HepG2 (cell line): Measurements from ENCODE around the gene ZKSCAN3. TPM values are rescaled to one million over a fixed set of nuclear protein-coding genes. Genes with fewer than 3 reads are reported as not detected.

Experiments used
- ATRX ChIP-seq: sonication (generic); formaldehyde crosslinking; IDR thresholded peaks from 2 replicates; pipeline ENCODE4 v1.4.0; 2020; ENCODE audit warnings: missing genetic modification reagents, borderline replicate concordance
- CERS6 ChIP-seq: sonication (generic); formaldehyde crosslinking; IDR thresholded peaks from 2 replicates; pipeline ENCODE4 v1.5.0; 2020; ENCODE audit warnings: missing genetic modification reagents
- FOXM1 ChIP-seq: sonication (generic); formaldehyde crosslinking; IDR thresholded peaks from 2 replicates; pipeline ENCODE4 v1.5.0; 2020; ENCODE audit warnings: missing genetic modification reagents
- GATAD1 ChIP-seq: IDR thresholded peaks from 2 replicates; pipeline ENCODE4 v1.6.1; 2016; ENCODE audit warnings: missing genetic modification reagents, missing compliant biosample characterization
- KLF15 ChIP-seq: sonication (generic); formaldehyde crosslinking; IDR thresholded peaks from 2 replicates; pipeline ENCODE4 v1.8.1; 2023; ENCODE audit warnings: borderline replicate concordance, mild to moderate bottlenecking, inconsistent platforms, missing genetic modification reagents, mixed read lengths
- MIER2 ChIP-seq: IDR thresholded peaks from 2 replicates; pipeline ENCODE4 v1.6.1; 2016; ENCODE audit warnings: missing biosample characterization, missing genetic modification reagents
- MTERF4 ChIP-seq: sonication (generic); formaldehyde crosslinking; IDR thresholded peaks from 2 replicates; pipeline ENCODE4 v1.8.0; 2023; ENCODE audit warnings: mild to moderate bottlenecking, missing genetic modification reagents
- MXI1 ChIP-seq: IDR thresholded peaks from 3 replicates; pipeline ENCODE4 v1.6.1; 2012; ENCODE audit warnings: low read depth, low read length, inconsistent platforms, borderline replicate concordance
- NFYC ChIP-seq: IDR thresholded peaks from 2 replicates; pipeline ENCODE4 v1.6.1; 2016; ENCODE audit warnings: missing genetic modification reagents, missing compliant biosample characterization
- PHF5A ChIP-seq: IDR thresholded peaks from one replicate; pipeline ENCODE4 v1.6.1; 2018; ENCODE audit warnings: low read depth, missing genetic modification reagents; ENCODE audit not compliant: unreplicated experiment
- POLR2A ChIP-seq, 2 experiments: IDR thresholded peaks; 2 replicates each; pipeline ENCODE4 v1.6.1; 2011; ENCODE audit warnings: low read depth in 2 of 2, low read length in 2 of 2, mild to moderate bottlenecking in 1 of 2, moderate library complexity in 1 of 2; ENCODE audit not compliant: insufficient read depth in 1 of 2
- RBFOX2 ChIP-seq: fragments of 200-400 bp; formaldehyde crosslinking; IDR thresholded peaks from 2 replicates; pipeline ENCODE4 v1.6.1; 2017; ENCODE audit warnings: low read depth, mild to moderate bottlenecking, low read length
- SOX13 ChIP-seq, 3 experiments: fragments of 450-650 bp in 1 of 3; sonication (generic) in 1 of 3; formaldehyde crosslinking in 1 of 3; IDR thresholded peaks in 2 of 3; conservative IDR thresholded peaks in 1 of 3; 2 replicates each; pipeline versions ENCODE4 v1.5.0 to v1.6.1; 2016 to 2020; ENCODE audit warnings: antibody characterized with exemption in 1 of 3, mild to moderate bottlenecking in 1 of 3, missing compliant biosample characterization in 1 of 3, missing genetic modification reagents in 1 of 3, moderate library complexity in 1 of 3
- SP5 ChIP-seq: IDR thresholded peaks from 2 replicates; pipeline ENCODE4 v1.6.1; 2016; ENCODE audit warnings: low read depth, borderline replicate concordance
- SUZ12 ChIP-seq: fragments of 150-350 bp; IDR thresholded peaks from 2 replicates; pipeline ENCODE4 v1.6.1; 2014; ENCODE audit warnings: low read depth, low read length
- ZFP36L1 ChIP-seq: sonication (generic); formaldehyde crosslinking; IDR thresholded peaks from 2 replicates; pipeline ENCODE4 v1.8.0; 2022; ENCODE audit warnings: mild to moderate bottlenecking, missing genetic modification reagents, moderate library complexity
- ZFP37 ChIP-seq: sonication (generic); formaldehyde crosslinking; IDR thresholded peaks from 2 replicates; pipeline ENCODE4 v1.4.0; 2020; ENCODE audit warnings: missing genetic modification reagents, borderline replicate concordance
- ZFP82 ChIP-seq: sonication (generic); formaldehyde crosslinking; IDR thresholded peaks from 2 replicates; pipeline ENCODE4 v1.5.1; 2020; ENCODE audit warnings: mild to moderate bottlenecking, missing genetic modification reagents, borderline replicate concordance
- ZNF101 ChIP-seq: sonication (generic); formaldehyde crosslinking; IDR thresholded peaks from 2 replicates; pipeline ENCODE4 v1.4.0; 2020; ENCODE audit warnings: mild to moderate bottlenecking, low read depth, missing genetic modification reagents, borderline replicate concordance
- ZNF367 ChIP-seq: sonication (generic); formaldehyde crosslinking; IDR thresholded peaks from 2 replicates; pipeline ENCODE4 v1.4.0; 2020; ENCODE audit warnings: missing genetic modification reagents, borderline replicate concordance
- polyA plus RNA-seq, 8 experiments: library from polyadenylated mRNA; depleted of rRNA in 3 of 8; stranded (reverse) in 7 of 8; unstranded in 1 of 8; fragments of >200 nt; fragmentation: Illumina TruSeq in 4 of 8; extraction: Trizol in 4 of 8; gene quantifications; 2 replicates each; pipeline versions ENCODE4 v1.2.1 to v1.2.3, GENCODE V29; 2011 to 2016; ENCODE audit warnings: low read depth in 4 of 8, missing spikeins in 1 of 8, mixed read lengths in 1 of 8; ENCODE audit not compliant: insufficient read depth in 1 of 8
- total RNA-seq, 5 experiments: library from RNA; depleted of rRNA; stranded (reverse); fragments of >200 nt; fragmentation: Illumina TruSeq; extraction: Trizol; gene quantifications; 2 replicates each; pipeline ENCODE4 v1.2.3, GENCODE V29; 2016; ENCODE audit warnings: low read depth in 1 of 5
- TF ChIP-seq, protein P1 (sequence below): IDR thresholded peaks from 2 replicates; pipeline ENCODE4 v1.6.1; 2016
- TF ChIP-seq, protein P2 (sequence below): sonication (generic); formaldehyde crosslinking; IDR thresholded peaks from 2 replicates; pipeline ENCODE4 v1.8.0; 2022; ENCODE audit warnings: mild to moderate bottlenecking, missing genetic modification reagents
- TF ChIP-seq, protein P3 (sequence below): sonication (generic); formaldehyde crosslinking; conservative IDR thresholded peaks from 2 replicates; pipeline ENCODE4 v1.8.0; 2022; ENCODE audit warnings: low read depth, missing genetic modification reagents

ZKSCAN3 gene
- total and polyA plus RNA-seq, 2 of the 13 experiments (the other 11 are each of a cell fraction or from before 2014, with no cell fraction given): 3.3 to 7.4 TPM

GRCh38 chr6:28349892-28350737 lies at the start of gene ZKSCAN3 (continued):
- TF ChIP-seq, protein P1, sequence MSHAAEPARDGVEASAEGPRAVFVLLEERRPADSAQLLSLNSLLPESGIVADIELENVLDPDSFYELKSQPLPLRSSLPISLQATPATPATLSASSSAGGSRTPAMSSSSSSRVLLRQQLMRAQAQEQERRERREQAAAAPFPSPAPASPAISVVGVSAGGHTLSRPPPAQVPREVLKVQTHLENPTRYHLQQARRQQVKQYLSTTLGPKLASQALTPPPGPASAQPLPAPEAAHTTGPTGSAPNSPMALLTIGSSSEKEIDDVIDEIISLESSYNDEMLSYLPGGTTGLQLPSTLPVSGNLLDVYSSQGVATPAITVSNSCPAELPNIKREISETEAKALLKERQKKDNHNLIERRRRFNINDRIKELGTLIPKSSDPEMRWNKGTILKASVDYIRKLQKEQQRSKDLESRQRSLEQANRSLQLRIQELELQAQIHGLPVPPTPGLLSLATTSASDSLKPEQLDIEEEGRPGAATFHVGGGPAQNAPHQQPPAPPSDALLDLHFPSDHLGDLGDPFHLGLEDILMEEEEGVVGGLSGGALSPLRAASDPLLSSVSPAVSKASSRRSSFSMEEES: no peak
- TF ChIP-seq POLR2A (IDR thresholded peaks at IDR 0.05; ENCODE audit: insufficient read depth in 1 of 2, low read depth in 2 of 2, low read length in 2 of 2): peak; percentile 81 to 88
- TF ChIP-seq ZNF367 (CRISPR knock-in tag): no peak
- no peak; the same call in 2 of the 3 replicates for TF ChIP-seq MXI1
- TF ChIP-seq SOX13 (IDR thresholded peaks at IDR 0.05): no peak; the same call in 1 of the 2 replicates
- TF ChIP-seq SOX13 (CRISPR knock-in tag; conservative IDR thresholded peaks at IDR 0.05 in 1 of 2, IDR thresholded peaks at IDR 0.05 in 1 of 2): peak in 1 of 2 experiments; percentile 47; a peak in 1 of 4 replicates
- no peak for TF ChIP-seq NFYC (CRISPR knock-in tag)
- TF ChIP-seq, protein P2, sequence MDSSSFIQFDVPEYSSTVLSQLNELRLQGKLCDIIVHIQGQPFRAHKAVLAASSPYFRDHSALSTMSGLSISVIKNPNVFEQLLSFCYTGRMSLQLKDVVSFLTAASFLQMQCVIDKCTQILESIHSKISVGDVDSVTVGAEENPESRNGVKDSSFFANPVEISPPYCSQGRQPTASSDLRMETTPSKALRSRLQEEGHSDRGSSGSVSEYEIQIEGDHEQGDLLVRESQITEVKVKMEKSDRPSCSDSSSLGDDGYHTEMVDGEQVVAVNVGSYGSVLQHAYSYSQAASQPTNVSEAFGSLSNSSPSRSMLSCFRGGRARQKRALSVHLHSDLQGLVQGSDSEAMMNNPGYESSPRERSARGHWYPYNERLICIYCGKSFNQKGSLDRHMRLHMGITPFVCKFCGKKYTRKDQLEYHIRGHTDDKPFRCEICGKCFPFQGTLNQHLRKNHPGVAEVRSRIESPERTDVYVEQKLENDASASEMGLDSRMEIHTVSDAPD (CRISPR knock-in tag): no peak
- peak; percentile 89 for TF ChIP-seq GATAD1 (CRISPR knock-in tag)
- TF ChIP-seq ATRX (CRISPR knock-in tag): no peak
- TF ChIP-seq RBFOX2: peak; percentile 56
- no peak for TF ChIP-seq MTERF4 (CRISPR knock-in tag)
- TF ChIP-seq CERS6 (CRISPR knock-in tag): no peak
- TF ChIP-seq SUZ12: no peak
- TF ChIP-seq ZFP36L1: no peak
- no peak for TF ChIP-seq ZFP37 (CRISPR knock-in tag)
- TF ChIP-seq PHF5A (CRISPR knock-in tag): no peak
- TF ChIP-seq, protein P3, sequence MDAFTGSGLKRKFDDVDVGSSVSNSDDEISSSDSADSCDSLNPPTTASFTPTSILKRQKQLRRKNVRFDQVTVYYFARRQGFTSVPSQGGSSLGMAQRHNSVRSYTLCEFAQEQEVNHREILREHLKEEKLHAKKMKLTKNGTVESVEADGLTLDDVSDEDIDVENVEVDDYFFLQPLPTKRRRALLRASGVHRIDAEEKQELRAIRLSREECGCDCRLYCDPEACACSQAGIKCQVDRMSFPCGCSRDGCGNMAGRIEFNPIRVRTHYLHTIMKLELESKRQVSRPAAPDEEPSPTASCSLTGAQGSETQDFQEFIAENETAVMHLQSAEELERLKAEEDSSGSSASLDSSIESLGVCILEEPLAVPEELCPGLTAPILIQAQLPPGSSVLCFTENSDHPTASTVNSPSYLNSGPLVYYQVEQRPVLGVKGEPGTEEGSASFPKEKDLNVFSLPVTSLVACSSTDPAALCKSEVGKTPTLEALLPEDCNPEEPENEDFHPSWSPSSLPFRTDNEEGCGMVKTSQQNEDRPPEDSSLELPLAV (CRISPR knock-in tag): no peak
- no peak for TF ChIP-seq FOXM1 (CRISPR knock-in tag)
- TF ChIP-seq MIER2 (CRISPR knock-in tag): no peak
- TF ChIP-seq ZNF101: no peak
- TF ChIP-seq SP5: peak; percentile 89
- no peak for TF ChIP-seq ZFP82 (CRISPR knock-in tag)
- peak; percentile 23; the same call in 1 of the 2 replicates for TF ChIP-seq KLF15 (CRISPR knock-in tag)
